Right lobe of liver (tissue), 4 donors: ENCODE data around the gene NFS1.
"Not testable (repeated sequence)": the region's sequence is repeated elsewhere in the genome, so short reads cannot be mapped to it uniquely, and the experiment has no call there.

Source experiments
- CTCF ChIP-seq, 4 donors: fragments of 200-600 bp in 3 of 4; fragments of 450-650 bp in 1 of 4; IDR thresholded peaks; one replicate each; pipeline versions ENCODE4 v1.5.1 to v1.8.0; 2016 to 2022; ENCODE audit warnings: antibody characterized with exemption in 4 of 4, mild to moderate bottlenecking in 2 of 4
- POLR2A ChIP-seq: fragments of 450-650 bp; IDR thresholded peaks from one replicate; pipeline ENCODE4 v1.6.1; 2017; ENCODE audit warnings: antibody characterized with exemption, mild to moderate bottlenecking
- donor health status: DM: no; HTN: no; CAD: no.
- donor health status: DM: no; HTN: no; CAD: no.
- donor health status: DM: no; HTN: yes; CAD: no.

- not testable (repeated sequence) for TF ChIP-seq CTCF (IDR thresholded peaks at IDR 0.05); POLR2A
Measured at GRCh38 chr20:35706591-35707529, 7.7 kb upstream of the NFS1 start.
